OCI-LY7 (cell line): ENCODE results near the gene SERPIND1.

Experiments
- CTCF ChIP-seq: fragments of 200-600 bp; sonication (generic); conservative IDR thresholded peaks from 2 replicates; pipeline ENCODE4 v1.5.1; 2014; ENCODE audit warnings: mild to moderate bottlenecking, antibody characterized with exemption, low read length, moderate library complexity, mixed read lengths
- EZH2phosphoT487 ChIP-seq: fragments of 200-600 bp; sonication (generic); IDR thresholded peaks from 2 replicates; pipeline ENCODE4 v1.6.1; 2018; ENCODE audit warnings: low read depth, borderline replicate concordance, mild to moderate bottlenecking, mixed run types, antibody characterized with exemption, low read length, moderate library complexity, mixed read lengths

- TF ChIP-seq CTCF (no peak), EZH2phosphoT487 (no peak)
These were observed 42.6 kb downstream of the SERPIND1 start for GRCh38 chr22:20816559-20816958.
